Stomach (tissue), 9 donors: ENCODE data around the gene C3orf20. TPM values are rescaled to one million over a fixed set of nuclear protein-coding genes. Genes with fewer than 3 reads are reported as not detected.
A peak's percentile ranks its signal among the peaks of the same experiment; 100 is the strongest.
"Not testable (repeated sequence)": the region's sequence is repeated elsewhere in the genome, so short reads cannot be mapped to it uniquely, and the experiment has no call there.

Source experiments
- DNase-seq, 2 donors: peaks; one replicate each; pipeline versions ENCODE4 v3.0.0 to v3.0.0-alpha.2; 2013 to 2019
- H3K27ac ChIP-seq, 5 donors: fragments of 200-600 bp in 4 of 5; sonication (generic) in 4 of 5; one replicate each; pipeline ENCODE4 v1.5.1; 2013 to 2019; ENCODE audit warnings: mild to moderate bottlenecking in 1 of 5, moderate library complexity in 1 of 5
- H3K27me3 ChIP-seq, 3 donors: fragments of 200-600 bp; sonication (generic); one replicate each; pipeline ENCODE4 v1.5.1; 2017 to 2019; ENCODE audit warnings: mixed run types in 1 of 3
- H3K36me3 ChIP-seq, 4 donors: fragments of 200-600 bp; sonication (generic); 1 replicate in 3 of 4; 2 replicates in 1 of 4; pipeline ENCODE4 v1.5.1; 2016 to 2019
- H3K4me1 ChIP-seq, 4 donors: fragments of 200-600 bp; sonication (generic); one replicate each; pipeline ENCODE4 v1.5.1; 2016 to 2019
- H3K4me3 ChIP-seq, 4 donors: fragments of 200-600 bp; sonication (generic) in 3 of 4; one replicate each; pipeline ENCODE4 v1.5.1; 2016 to 2019; ENCODE audit warnings: mild to moderate bottlenecking in 1 of 4
- H3K9me3 ChIP-seq, 4 donors: fragments of 200-600 bp; sonication (generic); one replicate each; pipeline ENCODE4 v1.5.1; 2016 to 2019
- EP300 ChIP-seq: sonication (generic); formaldehyde crosslinking; IDR thresholded peaks from one replicate; pipeline ENCODE4 v1.6.1; 2017; ENCODE audit warnings: antibody characterized with exemption
- POLR2A ChIP-seq, 4 donors: fragments of 450-650 bp; IDR thresholded peaks; one replicate each; pipeline ENCODE4 v1.6.1; 2016; ENCODE audit warnings: antibody characterized with exemption in 4 of 4, control low read depth in 2 of 4, mild to moderate bottlenecking in 1 of 4, moderate library complexity in 1 of 4
- POLR2AphosphoS5 ChIP-seq, 3 donors: sonication (generic); formaldehyde crosslinking; IDR thresholded peaks; one replicate each; pipeline ENCODE4 v1.6.1; 2016; ENCODE audit warnings: antibody characterized with exemption in 3 of 3
- WGBS, 5 donors: extraction: QIAGEN DNeasy Blood & Tissue Kit in 3 of 5; methylation state at CpG; one replicate each; pipeline versions ENCODE4 v1.1.5 to v1.1.7; 2013 to 2018; 5-methylcytosine and 5-hydroxymethylcytosine counted together
- intact Hi-C: fragments of 100-400 bp; cut with DNase I; formaldehyde crosslinking; loops from one replicate; pipeline ENCODE4 v1.15.1; 2023; ENCODE audit warnings: low total_unique reads
- polyA plus RNA-seq, 3 donors: library from polyadenylated mRNA; stranded (reverse); fragments of 200-250 nt; gene quantifications; one replicate each; pipeline ENCODE4 v1.2.3, GENCODE V29; 2013
- total RNA-seq, 5 donors: library from RNA; depleted of rRNA; stranded (reverse); fragments of >200 nt; gene quantifications; one replicate each; pipeline versions ENCODE4 v1.1.0 to v1.2.3, GENCODE V29; 2014 to 2016
- TF ChIP-seq, protein P1 (sequence below), 7 experiments: fragments of 450-650 bp in 4 of 7; fragments of 200-600 bp in 3 of 7; sonication (generic) in 3 of 7; IDR thresholded peaks; one replicate each; pipeline ENCODE4 v1.5.1; 2016 to 2019; ENCODE audit warnings: antibody characterized with exemption in 7 of 7, control low read depth in 2 of 7, mild to moderate bottlenecking in 1 of 7
- donor health status: healthy with polysubstance abuse.
- donor health status: Bipolar disorder and iron deficiency.
- donor health status: healthy.

C3orf20 gene
- total and polyA plus RNA-seq, 8 donors, result 0.37 TPM; not detected in 7

DNA sequence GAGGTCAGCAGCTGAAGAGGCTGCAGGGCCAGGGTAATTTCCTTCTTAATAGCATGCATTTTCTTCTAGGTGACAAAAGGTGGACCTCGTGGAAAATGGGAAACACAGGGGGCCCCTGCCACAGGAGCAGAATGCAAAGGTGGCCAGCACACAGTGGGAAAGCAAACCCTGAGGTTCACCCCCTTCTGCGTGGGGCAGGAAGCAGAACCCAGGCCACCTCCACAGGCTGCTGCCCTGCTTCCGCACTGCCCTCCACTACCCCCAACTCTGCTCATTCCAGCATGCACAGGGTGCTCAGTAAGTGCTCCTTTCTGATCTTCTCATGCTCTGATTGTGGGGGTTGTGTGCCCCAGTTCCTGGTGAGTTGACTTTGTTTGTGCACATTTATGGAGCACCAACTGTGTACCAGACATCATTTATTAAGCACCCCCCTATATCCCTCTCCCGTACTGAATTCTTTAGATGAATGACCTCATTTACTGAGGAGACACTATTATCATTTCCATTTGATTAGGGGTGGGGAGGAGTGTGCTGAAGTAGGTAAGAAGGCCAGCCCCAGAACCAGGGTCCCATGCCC, 131.1 kb downstream of the C3orf20 start:
- 59 to 81% (median 65%) methylated on average over 4 of the region's 4 CpGs for WGBS, 5 donors
- Histone ChIP-seq H3K4me1 (peaks cover 0 to 41% (median 12%) of the 10 kb centered on the region in 4 donors), H3K27ac (no peak overlapping the region)

DNA sequence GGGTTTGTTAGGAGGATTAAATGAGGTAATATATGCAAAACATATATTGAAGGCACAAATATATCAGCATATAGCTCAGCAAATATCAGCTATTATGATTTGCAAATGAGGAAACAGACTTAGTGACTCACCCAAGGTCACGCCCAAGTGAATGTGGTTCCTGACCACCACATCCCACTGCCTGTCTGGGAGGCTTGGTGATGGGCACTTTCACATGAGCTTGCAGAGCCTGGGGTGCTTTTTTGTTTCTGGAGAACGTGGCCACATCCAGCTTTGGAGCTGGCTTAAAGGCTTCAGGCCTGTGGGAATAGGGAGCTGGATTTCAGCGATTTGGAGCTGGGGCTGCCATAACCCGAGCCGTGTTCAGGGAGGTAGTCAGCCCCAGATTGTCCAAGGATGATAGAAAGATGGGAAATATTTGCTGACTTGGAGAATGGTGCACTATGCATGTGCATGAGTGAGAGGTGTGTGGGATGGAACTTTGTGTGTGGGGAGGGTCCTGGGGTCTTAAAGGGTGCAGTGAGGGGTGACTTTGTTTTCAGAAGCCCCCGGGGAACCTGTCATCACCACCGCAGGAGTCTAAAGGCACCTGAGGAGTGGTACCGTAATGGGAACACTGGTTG, 131.8 kb downstream of the C3orf20 start:
- peaks cover 0 to 43% (median 14%) of the 10 kb centered on the region in 4 donors for H3K4me1 ChIP-seq
- H3K9me3 ChIP-seq, result no peaks in the 10 kb centered on the region
- peaks cover 0 to 66% (median 15%) of the 10 kb centered on the region in 3 donors for H3K27me3 ChIP-seq
- 71 to 75% (median 74%) methylated on average over 8 of the region's 8 CpGs for WGBS, 5 donors
- no peak for DNase-seq
- no peaks in the 10 kb centered on the region for H3K36me3 ChIP-seq
- H3K27ac ChIP-seq, result no peak overlapping the region
- intact Hi-C loops, result no loop called here
- H3K4me3 ChIP-seq, result no peak overlapping the region
- TF ChIP-seq POLR2A (IDR thresholded peaks at IDR 0.05), result no peak
- TF ChIP-seq POLR2AphosphoS5 (IDR thresholded peaks at IDR 0.05), result no peak
- no peak for TF ChIP-seq EP300
- TF ChIP-seq, protein P1, sequence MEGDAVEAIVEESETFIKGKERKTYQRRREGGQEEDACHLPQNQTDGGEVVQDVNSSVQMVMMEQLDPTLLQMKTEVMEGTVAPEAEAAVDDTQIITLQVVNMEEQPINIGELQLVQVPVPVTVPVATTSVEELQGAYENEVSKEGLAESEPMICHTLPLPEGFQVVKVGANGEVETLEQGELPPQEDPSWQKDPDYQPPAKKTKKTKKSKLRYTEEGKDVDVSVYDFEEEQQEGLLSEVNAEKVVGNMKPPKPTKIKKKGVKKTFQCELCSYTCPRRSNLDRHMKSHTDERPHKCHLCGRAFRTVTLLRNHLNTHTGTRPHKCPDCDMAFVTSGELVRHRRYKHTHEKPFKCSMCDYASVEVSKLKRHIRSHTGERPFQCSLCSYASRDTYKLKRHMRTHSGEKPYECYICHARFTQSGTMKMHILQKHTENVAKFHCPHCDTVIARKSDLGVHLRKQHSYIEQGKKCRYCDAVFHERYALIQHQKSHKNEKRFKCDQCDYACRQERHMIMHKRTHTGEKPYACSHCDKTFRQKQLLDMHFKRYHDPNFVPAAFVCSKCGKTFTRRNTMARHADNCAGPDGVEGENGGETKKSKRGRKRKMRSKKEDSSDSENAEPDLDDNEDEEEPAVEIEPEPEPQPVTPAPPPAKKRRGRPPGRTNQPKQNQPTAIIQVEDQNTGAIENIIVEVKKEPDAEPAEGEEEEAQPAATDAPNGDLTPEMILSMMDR (IDR thresholded peaks at IDR 0.05), result no peak

More for the DNA sequence above, 131.1 kb downstream of the C3orf20 start:
- Histone ChIP-seq H3K27me3 (peaks cover 0 to 59% (median 9%) of the 10 kb centered on the region in 3 donors), H3K36me3 (no peaks in the 10 kb centered on the region), H3K9me3 (no peaks in the 10 kb centered on the region), H3K4me3 (no peak overlapping the region)
- intact Hi-C loops, result no loop called here
- no peak for DNase-seq
- TF ChIP-seq, protein P1 (IDR thresholded peaks at IDR 0.05), result no peak
- TF ChIP-seq POLR2AphosphoS5 (IDR thresholded peaks at IDR 0.05) (no peak), POLR2A (IDR thresholded peaks at IDR 0.05) (no peak), EP300 (no peak)

DNA sequence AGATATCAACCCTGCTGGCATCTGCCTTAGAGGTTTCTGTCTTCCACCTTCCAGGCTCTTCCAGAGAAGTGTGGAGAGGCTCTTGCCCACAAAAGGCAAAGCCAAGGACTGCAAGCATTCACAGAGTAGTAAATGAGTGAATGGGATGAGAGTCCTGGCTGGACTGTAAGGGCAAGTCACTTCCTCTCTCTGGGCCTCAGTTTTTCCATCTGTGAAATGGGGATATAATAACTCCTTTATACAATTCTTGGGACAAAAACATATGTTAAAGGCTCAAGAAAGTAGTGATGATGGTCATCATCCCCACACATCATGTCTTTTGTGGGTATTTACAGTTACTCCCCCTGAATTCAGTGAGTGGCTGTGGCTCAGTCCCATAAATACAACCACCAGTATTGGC, 133.1 kb downstream of the C3orf20 start:
- no peak overlapping the region for H3K27ac ChIP-seq
- intact Hi-C loops, result no loop called here
- no peak for DNase-seq
- no peak overlapping the region for H3K4me3 ChIP-seq
- peaks cover 0 to 79% (median 15%) of the 10 kb centered on the region in 3 donors for H3K27me3 ChIP-seq
- TF ChIP-seq EP300 (no peak), POLR2AphosphoS5 (IDR thresholded peaks at IDR 0.05) (no peak), POLR2A (IDR thresholded peaks at IDR 0.05) (no peak)
- TF ChIP-seq, protein P1 (IDR thresholded peaks at IDR 0.05), result no peak
- H3K9me3 ChIP-seq, result no peaks in the 10 kb centered on the region
- H3K4me1 ChIP-seq, result peaks cover 0 to 43% (median 14%) of the 10 kb centered on the region in 4 donors
- no peaks in the 10 kb centered on the region for H3K36me3 ChIP-seq

DNA sequence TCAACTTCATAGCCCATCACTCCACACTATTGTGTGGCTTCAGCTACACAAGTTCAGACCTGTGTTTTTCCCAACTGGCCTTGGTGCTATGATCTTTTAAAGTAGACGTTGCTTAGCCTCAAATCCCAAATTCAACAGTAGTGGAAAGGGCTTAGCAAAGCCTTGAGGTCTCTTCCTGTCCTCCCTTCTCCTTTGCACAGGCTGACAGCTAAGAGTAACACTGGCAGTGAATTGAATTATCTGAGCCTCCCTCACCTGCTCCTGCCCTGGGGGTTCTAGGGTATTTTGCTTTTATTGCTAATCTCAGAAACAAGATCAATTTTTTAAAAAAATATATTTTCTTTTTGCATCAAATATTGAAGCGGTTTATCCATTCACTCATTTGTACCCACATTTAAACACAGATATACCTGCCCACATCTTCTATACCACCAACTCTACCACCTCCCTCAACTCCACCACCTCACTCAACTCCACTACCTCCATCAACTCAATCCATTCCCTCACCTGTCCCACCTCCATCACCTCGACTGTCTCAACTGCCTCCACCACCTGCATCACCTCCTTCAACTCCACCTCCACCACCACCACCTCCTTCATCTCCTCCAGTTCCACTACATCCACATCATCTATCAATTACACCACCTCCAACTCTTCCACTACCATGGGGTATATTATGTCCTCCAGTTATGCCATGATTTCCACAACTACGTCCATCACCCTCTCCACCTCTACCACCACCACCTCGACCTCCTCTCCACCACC, 133.7 kb downstream of the C3orf20 start:
- peaks cover 0 to 85% (median 15%) of the 10 kb centered on the region in 3 donors for H3K27me3 ChIP-seq
- peaks cover 0 to 39% (median 15%) of the 10 kb centered on the region in 4 donors for H3K4me1 ChIP-seq
- 75 to 84% (median 81%) methylated on average over 5 of the region's 5 CpGs for WGBS, 5 donors
- no peak overlapping the region for H3K4me3 ChIP-seq
- H3K27ac ChIP-seq, result no peak overlapping the region
- H3K9me3 ChIP-seq, result no peaks in the 10 kb centered on the region
- no peak for DNase-seq
- H3K36me3 ChIP-seq, result no peaks in the 10 kb centered on the region
- intact Hi-C loops, result no loop called here
- no peak for TF ChIP-seq EP300

DNA sequence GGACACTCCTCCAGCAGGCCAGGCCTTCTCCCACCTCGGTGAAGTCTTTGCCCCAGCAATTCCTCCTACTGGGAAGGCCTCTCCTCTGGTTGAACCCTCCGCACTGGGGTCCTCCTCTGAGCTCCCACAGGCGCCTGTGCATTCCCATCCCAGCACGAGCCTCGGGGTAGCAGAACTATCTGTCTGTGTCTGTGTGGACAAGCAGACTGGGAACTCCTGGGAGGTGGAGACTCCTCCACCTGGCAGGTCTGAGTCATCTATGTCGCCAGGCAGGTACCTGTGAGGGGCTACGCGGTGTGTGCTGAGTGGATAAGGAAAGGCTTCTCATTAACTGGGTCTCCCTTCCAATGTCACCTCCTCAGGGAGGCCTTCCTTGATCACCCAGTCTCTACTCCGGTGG, 134.7 kb downstream of the C3orf20 start:
- WGBS, 5 donors, result 40 to 76% (median 50%) methylated on average over 6 to 9 of the region's 9 CpGs
- H3K9me3 ChIP-seq, DNase-seq, H3K36me3 ChIP-seq, intact Hi-C loops: not testable (repeated sequence)
- Histone ChIP-seq H3K4me3 (peak overlapping the region; percentile 34 to 56 (median 46)), H3K4me1 (peaks cover 0 to 29% (median 15%) of the 10 kb centered on the region in 4 donors), H3K27me3 (peaks cover 0 to 87% (median 15%) of the 10 kb centered on the region in 3 donors), H3K27ac (peak overlapping the region in 4 of 5 donors; percentile 57 to 64 (median 62))
